B cell (primary cell): Measurements from ENCODE around the gene CTNS.

Experiments used
- EZH2 ChIP-seq: IDR thresholded peaks from 2 replicates; pipeline ENCODE4 v1.6.1; 2012; ENCODE audit warnings: borderline replicate concordance, low read depth, mild to moderate bottlenecking, moderate library complexity, low read length; ENCODE audit not compliant: insufficient read depth, poor library complexity, severe bottlenecking
- TF ChIP-seq, protein P1 (sequence below): fragments of 200-600 bp; IDR thresholded peaks from one replicate; pipeline ENCODE4 v1.8.0; 2022; ENCODE audit warnings: antibody characterized with exemption, mild to moderate bottlenecking

DNA sequence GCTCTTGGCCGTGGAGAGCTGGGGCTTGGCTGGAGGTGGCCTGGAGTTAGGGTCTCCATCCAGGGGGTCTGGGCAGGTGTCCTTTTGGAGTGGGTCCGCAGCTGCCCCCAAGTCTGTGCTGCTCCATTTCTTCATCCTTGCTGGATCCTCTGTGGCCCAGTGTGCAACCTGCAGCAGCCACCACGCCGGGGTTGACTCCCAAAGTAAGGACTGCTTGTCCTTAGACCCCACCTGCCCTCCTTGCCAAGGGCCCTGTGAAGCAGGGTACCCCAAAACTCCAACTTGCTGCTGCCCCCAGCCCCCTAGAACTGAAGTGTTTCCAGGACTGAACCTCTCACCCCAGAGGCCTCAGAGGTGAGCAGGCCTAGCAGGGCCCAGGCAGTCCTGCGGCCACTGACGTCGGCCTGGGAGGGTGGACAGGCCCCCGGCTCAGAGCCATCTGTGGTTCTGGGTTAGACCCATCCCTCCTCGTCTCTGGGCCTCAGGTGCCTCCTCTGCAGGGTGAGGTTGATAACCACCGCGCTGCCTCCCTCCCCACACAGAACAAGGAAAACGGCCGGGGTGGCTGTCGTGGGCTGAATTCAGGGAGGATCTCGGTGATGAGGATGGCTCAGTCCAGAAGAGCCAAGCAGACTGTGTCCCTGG lies 44.2 kb upstream of the CTNS start:
- TF ChIP-seq, protein P1, sequence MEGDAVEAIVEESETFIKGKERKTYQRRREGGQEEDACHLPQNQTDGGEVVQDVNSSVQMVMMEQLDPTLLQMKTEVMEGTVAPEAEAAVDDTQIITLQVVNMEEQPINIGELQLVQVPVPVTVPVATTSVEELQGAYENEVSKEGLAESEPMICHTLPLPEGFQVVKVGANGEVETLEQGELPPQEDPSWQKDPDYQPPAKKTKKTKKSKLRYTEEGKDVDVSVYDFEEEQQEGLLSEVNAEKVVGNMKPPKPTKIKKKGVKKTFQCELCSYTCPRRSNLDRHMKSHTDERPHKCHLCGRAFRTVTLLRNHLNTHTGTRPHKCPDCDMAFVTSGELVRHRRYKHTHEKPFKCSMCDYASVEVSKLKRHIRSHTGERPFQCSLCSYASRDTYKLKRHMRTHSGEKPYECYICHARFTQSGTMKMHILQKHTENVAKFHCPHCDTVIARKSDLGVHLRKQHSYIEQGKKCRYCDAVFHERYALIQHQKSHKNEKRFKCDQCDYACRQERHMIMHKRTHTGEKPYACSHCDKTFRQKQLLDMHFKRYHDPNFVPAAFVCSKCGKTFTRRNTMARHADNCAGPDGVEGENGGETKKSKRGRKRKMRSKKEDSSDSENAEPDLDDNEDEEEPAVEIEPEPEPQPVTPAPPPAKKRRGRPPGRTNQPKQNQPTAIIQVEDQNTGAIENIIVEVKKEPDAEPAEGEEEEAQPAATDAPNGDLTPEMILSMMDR, result no peak
- TF ChIP-seq EZH2, result no peak
